Measurements from ENCODE around the gene TTC39C.

DNA sequence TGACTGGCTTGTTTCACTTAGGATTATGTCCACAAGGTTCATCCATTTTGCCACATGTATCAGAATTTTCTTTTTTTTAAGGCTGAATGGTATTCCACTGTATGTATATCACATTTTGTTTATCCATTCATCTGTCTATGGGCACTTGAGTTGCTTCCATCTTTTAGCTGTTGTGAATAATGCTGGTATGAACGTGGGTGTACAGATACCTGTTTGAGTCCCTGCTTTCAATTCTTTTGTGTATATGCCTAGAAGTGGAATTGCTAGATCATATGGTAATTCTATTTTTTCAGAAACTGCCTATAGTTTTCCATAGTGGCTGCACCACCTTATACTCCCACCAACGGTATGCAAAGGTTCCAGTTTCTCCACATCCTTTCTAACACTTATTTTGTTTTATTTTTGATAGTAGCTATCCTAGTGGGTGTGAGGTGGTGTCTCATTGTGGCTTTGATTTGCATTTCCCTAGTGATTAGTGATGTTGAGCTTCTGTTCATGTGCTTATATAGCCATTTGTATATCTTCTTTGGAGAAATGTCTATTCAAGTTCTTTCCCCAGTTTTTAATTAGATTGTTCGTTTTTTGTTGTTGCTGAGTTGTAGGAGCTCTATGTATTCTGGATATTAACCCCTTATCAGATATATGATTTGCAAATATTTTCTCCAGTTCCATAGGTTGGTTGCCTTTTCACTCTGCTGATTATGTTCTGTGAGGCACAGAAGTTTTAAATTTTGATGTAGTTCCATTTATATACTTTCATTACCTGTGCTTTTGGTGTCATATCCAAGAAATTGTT is 40.7 kb downstream of the TTC39C start:
- TF ChIP-seq, protein P1, sequence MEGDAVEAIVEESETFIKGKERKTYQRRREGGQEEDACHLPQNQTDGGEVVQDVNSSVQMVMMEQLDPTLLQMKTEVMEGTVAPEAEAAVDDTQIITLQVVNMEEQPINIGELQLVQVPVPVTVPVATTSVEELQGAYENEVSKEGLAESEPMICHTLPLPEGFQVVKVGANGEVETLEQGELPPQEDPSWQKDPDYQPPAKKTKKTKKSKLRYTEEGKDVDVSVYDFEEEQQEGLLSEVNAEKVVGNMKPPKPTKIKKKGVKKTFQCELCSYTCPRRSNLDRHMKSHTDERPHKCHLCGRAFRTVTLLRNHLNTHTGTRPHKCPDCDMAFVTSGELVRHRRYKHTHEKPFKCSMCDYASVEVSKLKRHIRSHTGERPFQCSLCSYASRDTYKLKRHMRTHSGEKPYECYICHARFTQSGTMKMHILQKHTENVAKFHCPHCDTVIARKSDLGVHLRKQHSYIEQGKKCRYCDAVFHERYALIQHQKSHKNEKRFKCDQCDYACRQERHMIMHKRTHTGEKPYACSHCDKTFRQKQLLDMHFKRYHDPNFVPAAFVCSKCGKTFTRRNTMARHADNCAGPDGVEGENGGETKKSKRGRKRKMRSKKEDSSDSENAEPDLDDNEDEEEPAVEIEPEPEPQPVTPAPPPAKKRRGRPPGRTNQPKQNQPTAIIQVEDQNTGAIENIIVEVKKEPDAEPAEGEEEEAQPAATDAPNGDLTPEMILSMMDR (IDR thresholded peaks at IDR 0.05), result no peak
- no peak for TF ChIP-seq POLR2A (IDR thresholded peaks at IDR 0.05)
